Lung microvascular endothelial cell (primary cell): ENCODE data around the gene NMT1. TPM values are rescaled to one million over a fixed set of nuclear protein-coding genes. Genes with fewer than 3 reads are reported as not detected.
A peak's percentile ranks its signal among the peaks of the same experiment; 100 is the strongest.
"Not testable (repeated sequence)": the region's sequence is repeated elsewhere in the genome, so short reads cannot be mapped to it uniquely, and the experiment has no call there.

Experiments
- DNase-seq, 2 donors: peaks; one replicate each; pipeline versions ENCODE4 v3.0.0 to v3.0.0-alpha.2; 2010; ENCODE audit warnings: low read depth in 2 of 2
- total RNA-seq: library from RNA; depleted of rRNA; stranded (reverse); fragments of >200 nt; gene quantifications from 2 replicates; pipeline ENCODE4 v1.2.1, GENCODE V29; 2014

NMT1 gene
- total RNA-seq, 1 donor from 2014 or later, result 61.3 TPM

DNA sequence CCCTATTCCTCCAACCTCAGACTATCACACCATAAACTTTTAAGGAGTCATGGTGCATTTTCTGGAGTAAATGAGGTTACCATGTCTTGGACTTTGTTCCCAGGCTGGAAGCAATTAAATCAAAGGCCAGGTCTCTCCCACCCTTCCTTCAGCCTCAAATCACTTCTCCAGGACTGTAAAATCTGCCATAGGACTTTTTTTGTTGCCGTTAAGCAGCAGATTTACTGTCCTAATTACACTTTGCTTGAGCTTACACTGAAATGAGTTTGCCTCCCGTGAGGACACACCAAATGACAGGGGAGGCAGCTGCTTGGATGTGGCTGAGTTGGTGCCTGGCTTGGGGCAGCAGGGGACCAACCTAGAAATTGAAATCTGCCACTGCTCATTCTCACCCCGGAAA is 24.4 kb upstream of the NMT1 start:
- DNase-seq, result no peak

DNA sequence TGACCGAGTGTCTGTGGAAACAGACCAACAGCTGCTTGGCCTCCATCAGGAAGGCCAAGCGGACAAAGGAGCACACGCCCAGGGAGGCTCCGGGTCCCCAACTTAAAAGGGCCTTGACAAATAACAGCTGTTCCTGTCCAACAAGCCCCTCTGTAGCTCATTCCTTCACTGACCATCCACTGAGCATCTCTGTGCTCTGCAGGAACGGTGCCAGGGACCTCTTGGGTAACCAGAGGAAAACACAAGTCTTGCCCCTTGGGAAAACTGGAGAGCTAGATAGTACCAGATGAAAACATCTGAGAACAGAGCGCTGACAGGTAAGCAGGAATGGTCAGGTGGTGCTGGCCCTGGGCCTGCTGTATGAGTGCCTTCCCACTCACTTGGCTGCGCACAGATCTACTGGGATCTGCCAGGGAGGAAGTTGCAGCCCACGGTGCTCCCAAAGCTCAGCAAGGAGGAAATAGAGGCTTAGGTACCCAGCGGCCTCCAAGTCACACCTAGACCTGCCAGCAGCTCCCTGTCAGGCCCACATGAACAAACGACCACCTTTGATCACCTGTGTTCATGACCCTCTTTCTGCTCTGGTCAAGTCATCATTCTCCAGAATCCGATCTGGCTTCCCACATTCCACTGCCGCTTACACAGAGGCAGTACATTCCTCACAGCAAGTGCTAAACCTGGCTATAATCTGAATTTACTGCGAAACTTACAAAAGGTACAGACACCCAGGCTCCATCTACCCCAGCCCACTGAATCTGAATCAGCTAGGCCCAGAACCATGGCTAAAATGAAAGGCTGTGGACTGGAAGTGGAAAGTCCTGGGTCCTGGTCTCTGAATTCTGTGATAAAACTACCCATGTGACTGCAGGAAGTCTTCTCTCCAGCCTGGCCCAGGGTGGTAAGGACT is 22.1 kb upstream of the NMT1 start:
- no peak for DNase-seq

DNA sequence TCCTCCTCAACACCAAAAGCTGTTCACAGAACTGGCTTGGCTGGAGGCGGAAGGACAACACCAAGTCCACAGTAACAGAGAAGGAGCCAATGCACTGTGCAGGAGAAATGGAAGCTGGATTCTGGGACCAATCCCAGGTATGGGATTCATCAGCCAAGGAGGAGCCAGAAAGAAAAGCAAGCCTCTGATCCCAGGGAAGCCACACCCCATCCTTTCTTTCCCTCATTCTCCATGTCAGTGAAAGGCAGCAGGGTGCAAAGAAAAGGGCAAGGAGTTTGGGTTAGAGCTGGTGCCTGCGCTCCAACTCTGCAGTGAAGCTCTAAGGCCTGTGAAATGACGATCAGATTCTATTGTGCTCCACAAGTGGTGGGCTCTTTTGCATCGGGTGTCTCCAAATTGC is 20.7 kb upstream of the NMT1 start:
- DNase-seq, result no peak

DNA sequence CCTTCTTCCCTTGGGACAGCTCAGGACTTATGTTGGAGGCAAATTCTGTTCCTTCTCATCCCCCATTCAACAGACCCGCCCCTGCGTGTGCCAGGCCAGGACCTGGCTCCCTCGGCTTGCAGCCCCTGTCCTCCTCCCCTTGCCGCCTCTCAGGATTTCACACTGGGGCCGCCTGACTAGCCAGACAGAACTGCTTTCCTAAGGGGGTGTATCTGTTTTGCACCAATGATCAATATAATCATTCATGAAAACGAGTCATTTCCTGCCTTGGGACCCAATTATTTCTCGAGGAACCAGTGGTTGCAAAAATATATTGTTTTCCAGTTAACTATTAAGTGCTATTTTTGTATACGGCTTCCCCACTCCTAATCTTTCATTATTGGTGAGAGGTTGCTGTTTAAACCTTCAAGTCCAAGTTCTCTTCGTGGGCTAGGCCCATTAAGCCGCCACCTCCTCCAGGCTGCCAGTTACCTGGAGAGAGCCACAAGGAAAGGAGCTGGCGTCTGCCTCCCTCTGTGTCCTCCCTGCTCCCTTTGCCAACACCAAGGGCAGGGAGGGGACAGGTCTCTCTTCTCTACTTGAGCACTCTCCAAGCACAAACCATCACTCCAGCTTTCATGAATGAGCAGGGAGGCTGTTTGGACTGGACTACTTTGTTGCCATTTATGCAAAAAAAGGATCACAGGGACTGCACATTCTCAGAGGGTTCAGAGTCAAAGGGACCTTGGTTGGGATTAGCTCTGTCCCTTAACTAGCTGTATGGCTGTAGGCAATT is 18.6 kb upstream of the NMT1 start:
- DNase-seq, result no peak

DNA sequence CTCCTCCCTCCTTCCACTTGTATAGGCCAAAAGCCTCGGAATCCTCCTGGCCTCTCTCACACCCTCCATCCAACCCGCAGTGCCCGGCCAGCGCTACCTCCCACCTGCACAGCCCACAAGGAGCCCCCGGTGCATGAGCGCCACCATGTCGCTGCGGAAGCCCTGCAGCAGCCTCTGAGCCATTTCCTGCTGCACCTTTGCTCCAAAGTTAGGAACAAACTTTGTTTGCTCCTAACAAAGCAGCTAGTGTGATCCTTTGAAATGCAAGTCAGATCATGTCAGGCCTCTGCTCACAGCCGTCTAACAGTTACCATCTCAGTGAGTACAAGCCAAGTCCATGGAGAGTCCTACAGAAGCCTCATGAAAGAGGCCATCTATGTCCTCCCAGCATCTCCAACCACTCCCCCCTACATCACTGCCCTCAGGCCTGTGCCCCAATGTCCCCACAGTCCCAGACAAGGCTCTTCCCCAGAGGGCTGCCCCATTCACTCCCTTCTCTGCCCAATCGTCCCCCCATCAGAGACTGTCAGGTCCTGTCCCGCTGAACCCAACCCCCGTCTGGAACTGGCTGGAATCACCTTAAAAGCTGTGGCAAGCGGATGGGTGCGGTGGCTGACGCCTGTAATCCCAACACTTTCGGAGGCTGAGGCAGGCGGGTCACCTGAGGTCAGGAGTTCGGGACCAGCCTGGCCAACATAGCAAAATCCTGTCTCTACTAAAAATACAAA is 17.1 kb upstream of the NMT1 start:
- DNase-seq, result no peak

DNA sequence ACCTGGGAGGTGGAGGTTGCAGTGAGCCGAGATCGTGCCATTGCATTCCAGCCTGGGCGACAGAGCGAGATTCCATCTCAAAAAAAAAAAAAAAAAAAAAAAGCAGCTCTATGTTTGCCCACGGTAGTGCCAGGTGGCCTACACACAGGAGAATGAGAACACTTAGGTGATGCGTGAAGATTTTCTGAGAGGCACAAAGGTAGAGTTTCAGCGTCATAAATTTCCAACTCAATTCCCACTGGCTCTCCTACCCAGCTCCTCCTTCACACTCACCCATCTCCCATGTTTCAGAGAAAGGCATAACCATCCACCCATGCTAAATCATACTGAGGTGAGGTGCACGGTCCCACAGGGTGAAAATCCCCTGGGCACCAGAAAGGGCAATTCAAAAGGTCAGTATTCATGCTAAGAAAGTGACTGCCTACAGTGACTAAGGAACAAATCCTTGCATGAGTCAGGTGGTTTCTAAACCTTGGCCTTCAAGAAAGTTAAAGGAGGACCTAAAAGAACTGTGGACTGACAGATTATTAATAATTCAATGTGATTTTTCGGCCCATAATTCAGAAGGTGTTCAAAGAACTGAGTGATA is 14.5 kb upstream of the NMT1 start:
- no peak for DNase-seq

DNA sequence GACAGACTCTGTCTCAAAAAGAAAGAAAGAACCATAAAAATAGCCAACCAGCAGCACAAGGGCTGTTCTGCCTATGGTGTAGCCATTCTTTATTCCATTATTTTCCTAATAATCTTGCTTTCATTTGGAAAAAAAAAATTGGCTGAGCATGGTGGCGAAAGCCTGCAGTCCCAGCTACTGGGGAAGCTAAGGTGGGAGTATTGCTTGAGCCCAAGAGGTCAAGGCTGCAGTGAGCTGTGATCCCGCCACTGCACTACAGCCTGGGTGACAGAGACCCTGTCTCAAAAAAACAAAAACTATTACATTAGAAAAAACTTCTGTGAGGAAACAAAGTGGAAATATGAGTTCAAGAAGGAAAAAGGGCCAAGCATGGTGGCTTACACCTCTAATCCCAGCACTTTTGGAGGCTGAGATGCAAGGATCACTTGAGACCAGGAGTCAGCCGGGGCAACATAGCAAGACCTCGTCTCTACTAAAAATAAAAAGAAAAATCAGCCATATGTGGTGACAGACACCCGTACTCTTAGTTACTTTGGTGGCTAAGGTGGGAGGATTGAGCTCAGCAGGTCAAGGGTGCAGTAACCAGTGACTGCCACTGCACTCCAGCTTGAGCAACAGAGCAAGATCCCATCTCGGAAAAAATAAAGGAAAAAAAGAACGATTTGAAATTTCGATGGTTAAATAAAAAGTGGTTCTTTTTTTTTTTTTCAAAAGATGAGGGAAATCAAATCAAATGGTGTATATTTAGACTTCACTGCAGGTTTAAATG is 12.1 kb upstream of the NMT1 start:
- no peak for DNase-seq

DNA sequence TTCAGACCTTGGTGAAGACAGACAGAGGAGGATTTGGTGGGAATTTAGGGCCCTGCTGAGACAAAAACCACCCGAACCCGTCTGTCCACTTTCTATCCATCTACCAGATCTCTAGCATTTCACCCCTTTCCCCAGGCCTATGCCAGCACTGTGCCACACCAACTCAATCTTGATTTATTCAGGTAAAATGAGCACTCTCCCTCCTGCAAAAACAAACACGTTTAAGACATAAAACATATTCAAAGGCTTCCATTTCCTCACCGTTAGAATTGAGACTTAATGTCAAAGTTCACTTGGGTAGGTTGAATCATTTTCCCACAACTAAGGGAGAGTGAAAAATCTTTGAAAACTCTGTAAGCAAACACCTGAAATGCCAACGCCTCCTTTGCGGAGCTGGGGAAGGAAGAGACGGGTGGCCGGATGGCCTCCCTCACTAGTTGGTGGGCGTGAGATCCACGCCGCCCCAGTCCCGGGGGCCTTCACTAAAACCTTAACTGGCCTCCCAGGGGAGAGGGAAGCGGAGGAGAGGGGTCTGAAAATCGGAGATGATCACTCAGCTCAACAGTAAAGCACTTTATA is 10.5 kb upstream of the NMT1 start:
- DNase-seq, result peak; percentile 26 to 32

DNA sequence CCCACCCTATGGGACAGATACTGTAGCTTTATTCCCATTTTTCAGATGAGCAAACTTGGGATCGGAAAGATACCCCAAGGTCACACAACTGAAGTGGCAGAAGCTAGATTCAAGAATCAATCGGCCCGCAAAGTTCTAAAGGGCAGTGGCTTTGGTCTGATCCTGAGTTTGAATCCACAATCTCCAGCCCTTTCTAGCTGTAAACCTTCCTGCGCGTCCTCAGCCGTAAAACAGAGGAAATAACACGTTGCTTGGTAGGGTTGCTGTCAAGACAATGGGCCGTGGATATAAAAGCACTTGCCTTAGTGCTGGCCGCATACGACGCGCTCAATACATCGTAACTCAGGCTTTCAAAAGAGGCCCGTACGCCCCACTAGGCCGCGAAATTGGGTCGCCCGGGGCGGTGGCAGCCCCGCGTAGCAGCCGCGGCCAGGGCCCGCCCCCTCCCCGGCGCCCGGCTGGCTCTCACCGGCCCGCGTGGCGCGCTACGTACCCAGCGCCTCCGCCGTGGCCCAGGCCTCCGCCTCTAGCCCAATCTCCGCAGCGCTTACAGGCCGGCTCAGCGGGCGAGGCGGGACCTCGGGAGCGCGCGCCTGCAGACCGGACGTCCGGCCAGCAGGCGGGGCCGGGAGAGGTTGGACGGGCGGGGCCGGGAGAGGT is 9.9 kb upstream of the NMT1 start, which contains the start of gene DCAKD:
Gene DCAKD (minus strand): TSS at position 573 of the 660 bp plus-strand sequence. CDS start 16,747 bp downstream, outside the sequence.
- DNase-seq, result peak; percentile 97 to 98

DNA sequence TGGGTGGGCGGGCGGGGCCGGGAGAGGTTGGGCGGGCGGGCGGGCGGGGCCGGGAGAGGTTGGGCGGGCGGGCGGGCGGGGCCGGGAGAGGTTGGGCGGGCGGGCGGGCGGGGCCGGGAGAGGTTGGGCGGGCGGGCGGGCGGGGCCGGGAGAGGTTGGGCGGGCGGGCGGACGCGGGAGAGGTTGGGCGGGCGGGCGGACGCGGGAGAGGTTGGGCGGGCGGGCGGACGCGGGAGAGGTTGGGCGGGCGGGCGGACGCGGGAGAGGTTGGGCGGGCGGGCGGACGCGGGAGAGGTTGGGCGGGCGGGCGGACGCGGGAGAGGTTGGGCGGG is 9.4 kb upstream of the NMT1 start:
- not testable (repeated sequence) for DNase-seq

DNA sequence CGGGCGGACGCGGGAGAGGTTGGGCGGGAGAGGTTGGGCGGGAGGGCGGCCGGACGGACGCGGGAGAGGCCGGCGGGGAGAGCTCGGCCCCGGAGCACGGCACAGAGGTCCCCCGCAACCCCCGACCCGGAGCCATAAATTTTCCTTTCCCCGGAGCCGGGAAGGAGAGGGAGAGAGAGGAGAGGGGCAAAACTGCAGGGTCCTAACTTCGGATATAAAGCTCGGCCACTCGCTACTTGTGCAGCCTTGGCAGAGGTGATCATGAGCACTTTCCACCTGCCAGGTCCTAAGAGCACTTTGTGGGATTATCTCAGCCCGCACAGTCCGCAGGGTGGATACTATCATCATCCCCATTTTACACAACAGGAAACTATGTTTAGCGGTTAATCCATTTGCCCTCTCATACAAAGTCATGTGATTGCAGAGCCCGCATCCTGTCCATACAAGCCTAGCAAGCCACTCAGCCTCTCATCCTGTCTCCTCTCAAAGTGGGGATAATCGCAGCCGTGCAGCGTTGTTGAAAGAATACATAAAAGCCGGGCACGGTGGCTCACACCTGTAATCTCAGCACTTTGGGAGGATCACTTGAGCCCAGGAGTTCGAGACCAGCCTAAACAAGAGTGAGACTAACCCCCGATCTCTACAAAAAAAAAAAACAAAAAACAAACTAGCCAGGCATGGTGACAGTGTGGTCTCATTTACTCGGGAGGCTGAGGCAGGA is 8.9 kb upstream of the NMT1 start:
- DNase-seq, result peak; percentile 65 to 72

DNA sequence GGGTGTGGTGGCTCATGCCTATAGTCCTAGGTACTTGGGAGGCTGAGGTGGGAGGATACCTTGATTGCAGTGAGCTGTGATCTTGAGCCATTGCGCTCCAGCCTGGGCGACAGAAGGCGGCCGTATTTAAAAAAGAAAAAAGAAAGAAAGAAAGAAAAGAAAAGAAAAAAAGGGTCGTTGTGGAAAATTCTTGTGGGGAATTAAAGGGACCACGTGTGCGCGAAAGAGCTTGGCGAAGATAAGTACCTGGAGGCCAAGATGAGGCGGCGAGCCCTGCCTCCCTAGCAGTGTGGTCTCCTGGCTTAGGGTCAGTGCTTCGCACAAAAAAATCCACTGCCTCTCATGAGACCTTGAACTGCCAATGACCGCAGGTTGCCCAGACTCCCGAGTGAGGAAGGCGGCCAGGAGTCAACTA is 728 bp upstream of the NMT1 start:
- DNase-seq, result no peak

DNA sequence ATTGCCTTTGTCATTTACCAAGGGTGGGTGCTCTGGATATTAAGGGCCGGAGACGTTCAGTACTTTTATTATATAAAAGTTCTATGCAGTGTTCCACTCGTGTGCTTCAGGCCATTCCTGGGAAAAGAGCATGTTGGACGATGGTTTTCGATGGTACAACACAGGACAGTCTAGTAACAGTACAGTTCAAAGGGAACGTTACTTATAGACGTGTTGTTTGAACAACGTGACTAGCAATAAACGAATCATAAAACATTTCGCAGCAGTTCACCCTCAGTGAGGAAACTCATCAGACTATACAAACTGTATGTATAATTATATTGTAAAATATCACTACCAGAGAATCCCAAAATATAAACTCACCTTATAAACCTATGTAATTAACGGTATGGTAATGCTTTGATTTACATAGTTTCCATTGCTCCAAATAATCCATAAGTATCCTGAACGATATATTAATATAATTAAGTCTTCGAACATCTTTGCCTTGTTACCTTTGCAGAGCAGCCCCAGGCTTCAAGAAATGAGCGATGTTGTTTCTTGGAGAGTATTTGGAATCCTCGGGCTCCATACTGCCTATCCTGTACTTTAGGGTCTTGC is 589 bp downstream of the NMT1 start:
- no peak for DNase-seq

DNA sequence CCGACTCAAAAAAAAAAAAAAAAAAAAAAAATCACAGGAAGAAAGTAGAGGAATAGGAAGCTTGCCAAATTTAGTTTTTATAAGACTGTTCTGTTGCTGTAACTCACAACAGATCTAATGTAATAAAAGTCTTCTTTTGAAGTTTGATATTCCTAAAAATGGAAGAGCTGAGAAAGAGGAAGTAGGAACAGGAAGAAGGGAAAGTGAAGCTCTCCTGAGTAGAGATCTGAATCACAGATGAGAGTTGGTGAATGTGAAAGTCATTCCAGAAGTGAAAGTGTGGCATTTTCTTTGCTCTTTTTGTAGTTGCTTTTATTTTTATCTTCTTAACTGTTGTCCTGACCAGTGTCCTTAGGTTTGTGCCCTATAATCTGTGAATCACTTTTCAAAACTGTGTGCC is 2.1 kb downstream of the NMT1 start:
- peak; percentile 14 to 16 for DNase-seq

DNA sequence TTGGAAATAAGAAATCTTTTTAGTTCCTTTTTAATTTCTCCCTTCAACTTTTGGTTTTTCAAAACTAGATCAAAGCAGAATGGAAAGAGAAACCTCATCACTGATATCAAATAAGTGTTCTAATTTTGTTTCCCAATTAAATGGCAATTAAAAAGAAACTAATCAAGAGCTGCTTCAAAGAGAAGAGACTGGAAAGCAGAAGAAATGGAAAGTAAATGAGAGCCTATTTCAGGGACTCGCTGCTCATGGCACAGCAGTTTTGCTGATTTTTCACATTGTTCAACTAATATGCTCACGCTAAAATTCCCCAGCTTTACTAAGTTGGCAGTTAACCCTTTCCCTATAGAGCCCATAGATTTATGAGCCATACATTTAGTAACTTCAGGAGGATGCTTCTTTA is 6.5 kb downstream of the NMT1 start:
- no peak for DNase-seq

DNA sequence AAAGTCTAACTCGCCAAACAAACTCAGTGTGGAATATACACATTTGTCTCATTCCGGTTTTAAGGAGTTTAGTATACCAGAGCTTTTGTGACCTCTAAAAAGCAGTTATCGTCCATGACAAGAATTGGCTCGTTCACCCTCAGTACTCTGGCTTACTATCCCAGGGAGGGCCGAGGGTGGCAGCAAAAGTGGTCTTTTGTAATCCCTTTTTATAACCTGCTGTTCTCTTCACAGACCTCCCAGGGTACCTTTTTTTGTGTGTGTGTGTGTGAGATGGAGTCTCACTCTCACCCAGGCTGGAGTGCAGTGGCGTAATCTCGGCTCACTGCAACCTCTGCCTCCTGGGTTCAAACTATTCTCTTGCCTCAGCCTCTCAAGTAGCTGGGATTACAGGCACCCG is 8.9 kb downstream of the NMT1 start:
- DNase-seq, result no peak

DNA sequence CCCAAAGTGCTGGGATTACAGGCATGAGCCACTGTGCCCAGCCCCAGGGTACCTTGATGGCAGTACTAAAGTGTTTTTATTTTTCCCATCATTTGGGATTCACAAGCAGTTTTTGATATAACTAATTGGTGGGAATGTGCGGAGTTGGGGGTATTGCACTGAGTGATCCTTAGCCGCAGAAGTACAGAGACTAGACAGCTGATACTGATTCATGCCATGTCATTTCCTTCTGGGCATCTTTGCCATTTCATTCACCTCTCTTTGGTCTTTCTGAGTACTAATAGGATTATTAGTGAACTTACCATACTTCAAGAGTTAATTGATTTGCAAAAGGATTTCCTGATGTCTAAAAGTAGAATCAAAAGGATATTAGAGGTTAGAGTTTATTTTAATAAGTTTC is 9.7 kb downstream of the NMT1 start:
- peak in 1 of 2 donors; percentile 62 for DNase-seq

DNA sequence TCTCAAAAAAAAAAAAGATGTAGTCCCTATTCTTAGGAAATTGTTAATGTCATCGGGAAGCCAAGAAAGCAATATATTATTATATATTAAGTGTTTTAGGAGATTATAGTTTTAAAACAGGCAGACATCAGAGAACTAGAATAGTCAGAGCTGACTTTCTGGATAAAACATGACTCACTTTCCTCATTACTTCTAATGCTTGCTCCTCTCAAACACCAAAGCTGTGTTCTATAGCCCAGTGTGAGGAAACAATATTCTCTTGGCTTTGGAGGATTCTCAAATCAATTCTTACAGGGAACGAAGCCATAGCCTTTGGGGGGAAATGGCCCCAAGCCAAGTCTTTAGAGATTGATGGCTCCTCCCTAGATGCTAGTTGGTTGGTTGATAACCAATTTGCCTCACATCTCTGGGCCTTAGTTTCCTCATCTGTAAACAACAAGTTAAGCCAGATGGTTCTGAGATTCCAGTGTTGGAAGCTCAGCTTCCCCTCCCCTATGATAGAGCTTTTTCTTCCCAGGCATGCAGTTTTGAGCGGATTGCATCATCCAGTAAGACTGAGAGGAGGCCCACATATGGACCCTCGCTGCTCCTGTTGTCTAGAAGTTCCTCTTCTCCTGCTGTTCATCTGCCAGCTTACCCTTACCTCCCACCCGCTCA is 12.4 kb downstream of the NMT1 start:
- peak in 1 of 2 donors; percentile 58 for DNase-seq
